ENCODE data around the gene KSR1.

GRCh38 chr17:27564463-27564862, 108.2 kb downstream of the KSR1 start:
- TF ChIP-seq EZH2 (IDR thresholded peaks at IDR 0.05) (no peak), POLR2AphosphoS5 (IDR thresholded peaks at IDR 0.05; ENCODE audit: borderline replicate concordance, low read depth, low read length) (no peak)
